ENCODE measurements around the gene ACTN3.

The ACTN3 gene

DNA sequence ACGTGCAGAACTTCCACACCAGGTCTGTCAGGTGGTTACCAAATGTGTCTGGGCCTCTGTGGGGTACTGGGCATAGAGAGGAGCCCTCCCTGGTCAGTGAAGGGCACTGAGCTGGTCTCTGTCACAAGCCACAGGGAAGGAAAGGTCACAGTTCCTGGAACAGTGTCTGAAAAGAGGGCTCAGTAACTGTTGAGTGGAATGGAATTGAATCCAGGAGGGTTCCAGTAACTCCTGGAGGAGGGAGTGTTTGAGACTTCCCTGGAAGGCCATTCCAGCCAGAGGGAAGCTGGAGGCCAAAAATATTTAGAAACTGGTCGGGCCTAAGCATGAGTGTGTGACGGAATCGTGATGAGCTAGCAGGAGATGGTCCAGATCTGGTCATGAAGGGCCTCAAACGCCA, 7.9 kb downstream of the ACTN3 start:
- no peak overlapping the region for H3K27ac Mint-ChIP-seq
- H3K4me1 Mint-ChIP-seq, result no peaks in the 10 kb centered on the region
- H3K36me3 Mint-ChIP-seq, result no peaks in the 10 kb centered on the region
- no peak overlapping the region for H3K4me3 Mint-ChIP-seq
- no peak for ATAC-seq
- H3K9me3 Mint-ChIP-seq, result no peaks in the 10 kb centered on the region
- peaks cover 19% of the 10 kb centered on the region for H3K27me3 Mint-ChIP-seq

DNA sequence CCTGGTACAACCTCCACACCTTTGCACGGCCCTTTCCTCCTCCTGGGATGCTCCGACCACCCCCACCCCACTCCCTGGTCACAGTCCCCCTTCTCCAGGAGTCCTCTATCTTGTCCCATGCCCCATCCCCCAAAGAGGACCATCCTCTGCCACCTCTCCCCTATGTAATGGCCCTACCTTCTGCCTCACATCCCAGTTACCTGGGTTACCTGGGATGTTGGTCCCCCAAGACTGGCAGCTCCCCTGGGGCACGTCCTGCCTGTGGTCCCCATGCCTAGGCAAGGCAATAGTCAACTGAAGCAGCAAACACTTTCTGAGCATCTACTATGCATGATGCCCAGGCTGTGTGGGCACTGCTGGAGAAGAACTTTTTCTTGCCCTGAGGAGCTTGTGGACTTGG, 8.7 kb downstream of the ACTN3 start:
- Mint-ChIP-seq H3K27me3 (peaks cover 27% of the 10 kb centered on the region), H3K4me1 (no peaks in the 10 kb centered on the region), H3K9me3 (no peaks in the 10 kb centered on the region), H3K36me3 (no peaks in the 10 kb centered on the region), H3K4me3 (no peak overlapping the region), H3K27ac (no peak overlapping the region)
- no peak for ATAC-seq

- Mint-ChIP-seq H3K36me3 (no peaks in the 10 kb centered on the region), H3K27ac (no peak overlapping the region), H3K4me3 (no peak overlapping the region), H3K9me3 (no peaks in the 10 kb centered on the region), H3K27me3 (peaks cover 33% of the 10 kb centered on the region), H3K4me1 (no peaks in the 10 kb centered on the region)
- no peak for ATAC-seq
These were observed 9.4 kb downstream of the ACTN3 start for GRCh38 chr11:66556086-66556485.

DNA sequence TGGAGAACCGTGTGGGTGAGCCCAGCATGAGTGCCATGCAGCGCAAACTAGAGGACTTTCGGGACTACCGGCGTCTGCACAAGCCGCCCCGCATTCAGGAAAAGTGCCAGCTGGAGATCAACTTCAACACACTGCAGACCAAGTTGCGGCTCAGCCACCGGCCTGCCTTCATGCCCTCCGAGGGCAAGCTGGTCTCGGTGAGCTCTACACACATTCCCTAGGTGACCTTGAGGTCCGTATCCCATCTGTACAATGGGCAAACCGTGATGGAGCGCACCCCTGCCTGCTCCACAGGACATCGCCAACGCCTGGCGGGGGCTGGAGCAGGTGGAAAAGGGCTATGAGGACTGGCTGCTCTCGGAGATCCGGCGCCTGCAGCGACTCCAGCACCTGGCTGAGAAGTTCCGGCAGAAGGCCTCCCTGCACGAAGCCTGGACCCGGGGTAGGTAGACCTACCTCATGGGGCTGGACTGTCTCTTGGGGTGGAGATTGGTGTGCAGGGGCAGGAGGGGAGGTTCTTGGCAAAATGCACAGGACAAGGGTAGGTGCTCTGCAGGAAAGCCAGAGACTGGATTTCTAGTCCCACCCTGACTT, 11.1 kb downstream of the ACTN3 start:
- H3K4me1 Mint-ChIP-seq, result no peaks in the 10 kb centered on the region
- no peak for ATAC-seq
- peaks cover 36% of the 10 kb centered on the region for H3K27me3 Mint-ChIP-seq
- no peaks in the 10 kb centered on the region for H3K36me3 Mint-ChIP-seq
- no peak overlapping the region for H3K27ac Mint-ChIP-seq
- H3K9me3 Mint-ChIP-seq, result no peaks in the 10 kb centered on the region
- no peak overlapping the region for H3K4me3 Mint-ChIP-seq

- no peaks in the 10 kb centered on the region for H3K4me1 Mint-ChIP-seq
- H3K4me3 Mint-ChIP-seq, result no peak overlapping the region
- no peak for ATAC-seq
- H3K27ac Mint-ChIP-seq, result no peak overlapping the region
- peaks cover 36% of the 10 kb centered on the region for H3K27me3 Mint-ChIP-seq
- no peaks in the 10 kb centered on the region for H3K9me3 Mint-ChIP-seq
- H3K36me3 Mint-ChIP-seq, result no peaks in the 10 kb centered on the region
These were observed 12.6 kb downstream of the ACTN3 start for GRCh38 chr11:66559142-66559865.

DNA sequence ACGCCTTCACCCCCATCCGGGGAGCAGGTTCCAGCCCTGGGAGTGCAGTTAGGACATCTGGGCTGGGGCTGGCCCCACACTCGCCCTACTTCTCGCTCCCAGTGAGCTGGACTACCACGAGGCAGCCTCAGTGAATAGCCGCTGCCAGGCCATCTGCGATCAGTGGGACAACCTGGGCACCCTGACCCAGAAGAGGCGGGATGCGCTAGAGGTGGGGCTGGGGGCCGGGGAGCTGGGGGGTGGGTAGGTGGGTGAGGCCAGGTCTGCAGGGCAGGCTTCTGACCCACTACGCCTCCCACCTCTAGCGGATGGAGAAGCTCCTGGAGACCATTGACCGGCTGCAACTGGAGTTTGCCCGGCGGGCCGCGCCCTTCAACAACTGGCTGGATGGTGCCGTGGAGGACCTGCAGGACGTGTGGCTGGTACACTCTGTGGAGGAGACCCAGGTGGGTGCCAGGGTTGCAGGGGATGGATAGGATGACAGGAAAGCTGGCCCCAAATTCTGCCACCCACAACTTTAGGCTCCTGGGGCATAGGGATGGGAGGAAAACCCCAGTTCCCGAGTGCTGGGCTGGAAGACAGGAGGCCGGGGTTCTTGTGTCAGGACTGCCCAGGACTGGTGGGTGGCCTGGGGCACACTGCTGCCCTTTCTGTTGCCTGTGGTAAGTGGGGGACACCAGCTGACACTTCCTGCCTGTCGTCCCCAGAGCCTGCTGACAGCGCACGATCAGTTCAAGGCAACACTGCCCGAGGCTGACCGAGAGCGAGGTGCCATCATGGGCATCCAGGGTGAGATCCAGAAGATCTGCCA, 13.4 kb downstream of the ACTN3 start:
- ATAC-seq, result no peak
- Mint-ChIP-seq H3K4me3 (no peak overlapping the region), H3K27me3 (peaks cover 36% of the 10 kb centered on the region), H3K4me1 (no peaks in the 10 kb centered on the region), H3K27ac (no peak overlapping the region), H3K36me3 (no peaks in the 10 kb centered on the region), H3K9me3 (no peaks in the 10 kb centered on the region)

GRCh38 chr11:66561178-66561974, 14.7 kb downstream of the ACTN3 start:
- Mint-ChIP-seq H3K4me1 (no peaks in the 10 kb centered on the region), H3K27ac (no peak overlapping the region)
- no peak for ATAC-seq

GRCh38 chr11:66561975-66562248, 15.2 kb downstream of the ACTN3 start:
- Mint-ChIP-seq H3K27ac (no peak overlapping the region), H3K36me3 (no peaks in the 10 kb centered on the region), H3K4me3 (no peak overlapping the region)

More at GRCh38 chr11:66561178-66561974, 14.7 kb downstream of the ACTN3 start:
- Mint-ChIP-seq H3K36me3 (no peaks in the 10 kb centered on the region), H3K4me3 (no peak overlapping the region), H3K9me3 (no peaks in the 10 kb centered on the region), H3K27me3 (peaks cover 36% of the 10 kb centered on the region)

GRCh38 chr11:66562275-66562674, 15.6 kb downstream of the ACTN3 start:
- no peak overlapping the region for H3K4me3 Mint-ChIP-seq
- peaks cover 6% of the 10 kb centered on the region for H3K4me1 Mint-ChIP-seq
- no peak for ATAC-seq
- H3K36me3 Mint-ChIP-seq, result no peaks in the 10 kb centered on the region
- H3K27ac Mint-ChIP-seq, result no peak overlapping the region
- no peaks in the 10 kb centered on the region for H3K9me3 Mint-ChIP-seq
- H3K27me3 Mint-ChIP-seq, result peaks cover 36% of the 10 kb centered on the region

More at GRCh38 chr11:66561975-66562248, 15.2 kb downstream of the ACTN3 start:
- ATAC-seq, result no peak
- H3K9me3 Mint-ChIP-seq, result no peaks in the 10 kb centered on the region
- peaks cover 36% of the 10 kb centered on the region for H3K27me3 Mint-ChIP-seq
- peaks cover 3% of the 10 kb centered on the region for H3K4me1 Mint-ChIP-seq

GRCh38 chr11:66562907-66563583, 16.3 kb downstream of the ACTN3 start:
- H3K4me3 Mint-ChIP-seq, result no peak overlapping the region
- no peak for ATAC-seq
- no peaks in the 10 kb centered on the region for H3K36me3 Mint-ChIP-seq

DNA sequence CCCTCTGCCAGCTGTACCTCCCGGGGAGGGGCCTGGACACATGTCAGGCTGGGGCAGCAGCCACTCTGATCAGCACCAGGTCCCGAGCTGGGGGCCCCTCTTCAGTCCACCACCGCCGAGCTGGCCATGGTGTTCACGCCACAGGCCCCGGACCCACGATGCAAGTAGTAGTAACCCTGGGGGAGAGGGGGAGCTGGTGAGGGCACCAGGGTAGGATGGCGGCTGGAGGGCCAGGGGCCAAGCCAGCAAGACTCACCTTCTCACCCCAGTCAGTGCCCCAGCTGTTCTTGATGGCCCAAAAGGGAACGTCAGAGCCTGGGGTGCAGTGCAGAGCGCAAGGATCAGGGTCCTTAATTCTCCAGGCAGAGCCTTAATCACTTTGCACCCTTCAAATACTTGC, 17.1 kb downstream of the ACTN3 start:
- H3K9me3 Mint-ChIP-seq, result no peaks in the 10 kb centered on the region
- no peak overlapping the region for H3K4me3 Mint-ChIP-seq
- no peaks in the 10 kb centered on the region for H3K36me3 Mint-ChIP-seq
- peaks cover 20% of the 10 kb centered on the region for H3K27me3 Mint-ChIP-seq
- ATAC-seq, result no peak
- H3K4me1 Mint-ChIP-seq, result peaks cover 20% of the 10 kb centered on the region
- no peak overlapping the region for H3K27ac Mint-ChIP-seq

More at GRCh38 chr11:66562907-66563583, 16.3 kb downstream of the ACTN3 start:
- peaks cover 28% of the 10 kb centered on the region for H3K27me3 Mint-ChIP-seq
- no peak overlapping the region for H3K27ac Mint-ChIP-seq
- H3K4me1 Mint-ChIP-seq, result peaks cover 14% of the 10 kb centered on the region
- no peaks in the 10 kb centered on the region for H3K9me3 Mint-ChIP-seq

DNA sequence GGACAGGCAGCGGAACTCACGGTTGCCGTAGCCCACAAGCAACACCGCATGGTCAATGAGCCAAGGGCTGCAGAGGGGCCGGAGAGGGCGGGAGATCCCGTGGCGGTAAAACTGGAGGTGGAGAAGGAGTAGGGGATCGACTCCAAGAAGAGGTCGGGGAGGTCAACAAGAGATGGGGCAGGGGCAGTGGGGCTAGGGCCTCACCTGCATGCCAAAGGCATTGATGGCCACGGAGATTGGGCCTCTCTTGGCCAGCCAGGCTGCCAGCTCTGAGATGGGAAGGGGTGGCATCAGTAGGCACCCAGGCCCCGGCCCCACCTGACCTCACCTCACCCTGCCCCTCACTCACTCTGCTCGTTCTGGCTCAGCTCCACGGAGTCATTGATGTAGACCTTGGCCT, 17.8 kb downstream of the ACTN3 start:
- Mint-ChIP-seq H3K36me3 (no peaks in the 10 kb centered on the region), H3K9me3 (no peaks in the 10 kb centered on the region), H3K4me1 (peaks cover 21% of the 10 kb centered on the region), H3K27ac (no peak overlapping the region), H3K27me3 (peaks cover 17% of the 10 kb centered on the region), H3K4me3 (no peak overlapping the region)
- ATAC-seq, result no peak

GRCh38 chr11:66564984-66565383, 18.3 kb downstream of the ACTN3 start:
- H3K9me3 Mint-ChIP-seq, result no peaks in the 10 kb centered on the region
- ATAC-seq, result no peak
- no peaks in the 10 kb centered on the region for H3K36me3 Mint-ChIP-seq
- no peak overlapping the region for H3K27ac Mint-ChIP-seq
- peaks cover 13% of the 10 kb centered on the region for H3K27me3 Mint-ChIP-seq
- H3K4me3 Mint-ChIP-seq, result no peak overlapping the region
- peaks cover 21% of the 10 kb centered on the region for H3K4me1 Mint-ChIP-seq

DNA sequence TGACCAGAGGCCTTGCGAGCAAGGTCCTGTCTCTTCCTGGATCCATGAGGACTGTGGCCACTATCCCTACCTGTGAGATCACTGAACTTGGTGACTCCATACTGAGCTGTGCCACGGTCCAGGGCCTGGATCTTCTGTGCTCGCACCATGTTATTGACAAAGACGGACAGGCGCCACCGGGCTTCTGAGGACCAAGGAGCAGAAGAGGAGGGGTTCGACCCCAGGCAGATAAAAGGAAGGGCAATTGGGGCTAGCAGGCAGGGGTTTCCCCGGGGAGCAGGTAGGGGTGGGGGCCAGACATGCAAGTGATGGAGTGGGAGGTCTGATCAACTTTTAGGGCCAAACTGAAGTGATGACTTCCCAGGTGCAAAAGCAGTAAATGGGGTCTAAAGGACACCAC, 19.5 kb downstream of the ACTN3 start:
- Mint-ChIP-seq H3K36me3 (no peaks in the 10 kb centered on the region), H3K9me3 (no peaks in the 10 kb centered on the region), H3K27me3 (peaks cover 1% of the 10 kb centered on the region), H3K4me1 (peaks cover 21% of the 10 kb centered on the region), H3K27ac (no peak overlapping the region), H3K4me3 (no peak overlapping the region)
- ATAC-seq, result no peak

DNA sequence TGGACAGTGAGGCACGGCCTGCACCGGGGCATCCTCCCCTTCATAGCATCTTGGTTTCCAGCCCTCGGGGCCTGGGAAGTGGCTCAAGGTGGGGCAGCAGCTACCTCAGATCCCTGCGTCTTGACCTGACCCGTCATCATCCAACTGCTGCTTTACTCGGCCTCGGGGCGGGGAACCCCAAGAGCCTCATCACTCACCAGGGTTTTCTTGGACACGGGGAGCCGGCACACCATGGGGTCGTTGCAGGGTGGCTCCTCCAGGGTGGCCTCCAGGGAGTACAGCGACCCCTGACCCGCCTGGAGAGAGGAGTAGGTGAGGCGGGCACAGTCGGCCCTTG, 21.1 kb downstream of the ACTN3 start:
- Mint-ChIP-seq H3K27ac (peak overlapping the region; percentile 72), H3K27me3 (no peaks in the 10 kb centered on the region), H3K4me1 (peaks cover 21% of the 10 kb centered on the region), H3K36me3 (no peaks in the 10 kb centered on the region), H3K9me3 (no peaks in the 10 kb centered on the region), H3K4me3 (peak overlapping the region; percentile 80)
- peak; percentile 22 for ATAC-seq
